D341Med (cell line): ENCODE measurements around the gene LOC128125822.
"Not testable (repeated sequence)": the region's sequence is repeated elsewhere in the genome, so short reads cannot be mapped to it uniquely, and the experiment has no call there.

Experiments
- DNase-seq: peaks from one replicate; pipeline ENCODE4 v3.0.0; 2012; ENCODE audit warnings: low spot score

The LOC128125822 gene

DNA sequence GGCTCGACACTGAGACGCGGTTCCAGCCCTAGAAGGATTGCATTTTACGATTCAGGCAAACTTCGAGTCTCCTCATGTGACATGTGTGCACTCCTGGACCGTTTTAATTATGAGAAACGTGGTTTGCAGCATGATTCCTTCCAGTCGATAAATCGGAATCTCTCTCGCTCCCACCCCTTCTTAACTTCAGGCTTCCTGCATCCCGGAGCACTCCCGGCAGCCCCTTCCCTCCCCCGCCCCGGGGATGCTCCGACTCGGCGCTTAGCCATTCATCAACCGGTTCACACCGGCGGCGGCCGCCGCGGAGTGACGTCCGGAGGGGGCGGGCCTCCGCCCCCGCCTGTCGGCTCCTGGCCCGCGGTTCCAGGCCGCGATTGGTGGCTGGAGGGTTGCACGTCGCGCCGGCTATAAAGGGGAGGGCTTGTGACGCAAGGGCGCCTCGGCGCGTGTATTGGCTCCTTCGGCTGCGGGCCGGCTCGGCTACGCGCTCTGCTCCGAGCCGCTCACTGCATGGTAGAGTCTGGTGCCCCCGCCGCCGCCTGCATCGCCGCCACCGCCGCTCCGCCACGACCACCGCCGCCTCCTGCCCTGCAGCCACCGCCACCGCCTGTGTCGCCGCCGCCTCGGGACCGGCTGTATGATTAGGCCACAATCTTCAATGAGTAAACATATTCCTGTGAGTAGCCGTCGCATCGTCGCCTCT is at the start of gene LOC128125822, which contains the start of gene PTP4A1:
TSS of gene LOC128125822 (plus strand) at position 437 of the 703 bp plus-strand sequence.
TSS of gene PTP4A1 (plus strand) at position 437 of the 703 bp plus-strand sequence. CDS start 4,401 bp downstream, outside the sequence.
- DNase-seq = peak; percentile 98

DNA sequence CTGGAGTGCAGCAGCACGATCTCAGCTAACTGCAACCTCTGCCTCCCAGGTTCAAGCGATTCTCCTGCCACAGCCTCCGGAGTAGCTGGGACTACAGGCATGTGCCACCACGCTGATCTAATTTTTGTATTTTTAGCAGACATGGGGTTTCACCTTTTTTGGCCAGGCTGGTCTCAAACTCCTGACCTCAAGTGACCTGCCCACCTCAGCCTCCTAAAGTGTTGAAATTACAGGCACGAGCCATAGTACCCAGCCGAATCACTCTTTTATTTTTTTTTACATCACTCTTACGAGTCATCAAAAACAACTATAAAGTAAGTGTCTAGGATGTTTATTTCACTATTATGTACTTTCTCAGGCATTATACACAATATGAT is 49.4 kb upstream of the LOC128125822 start:
- not testable (repeated sequence) for DNase-seq

DNA sequence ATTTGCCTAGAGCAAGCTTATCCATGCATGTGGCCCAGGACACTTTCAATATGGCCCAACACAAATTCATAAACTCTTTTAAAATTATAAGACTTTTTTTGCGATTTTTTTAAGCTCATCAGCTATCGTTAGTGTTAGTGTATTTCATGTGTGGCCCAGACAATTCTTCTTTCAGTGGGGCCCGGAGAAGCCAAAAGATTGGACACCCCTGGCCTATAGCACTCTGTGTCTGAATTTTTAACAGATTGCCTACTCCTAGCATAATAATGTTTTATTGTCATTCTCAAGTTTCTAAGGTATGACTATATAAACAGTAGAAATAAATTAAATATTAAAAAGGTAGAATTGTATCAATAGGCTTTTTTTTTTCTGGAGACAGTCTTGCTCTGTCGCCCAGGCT is 48.6 kb upstream of the LOC128125822 start:
- DNase-seq = no peak

DNA sequence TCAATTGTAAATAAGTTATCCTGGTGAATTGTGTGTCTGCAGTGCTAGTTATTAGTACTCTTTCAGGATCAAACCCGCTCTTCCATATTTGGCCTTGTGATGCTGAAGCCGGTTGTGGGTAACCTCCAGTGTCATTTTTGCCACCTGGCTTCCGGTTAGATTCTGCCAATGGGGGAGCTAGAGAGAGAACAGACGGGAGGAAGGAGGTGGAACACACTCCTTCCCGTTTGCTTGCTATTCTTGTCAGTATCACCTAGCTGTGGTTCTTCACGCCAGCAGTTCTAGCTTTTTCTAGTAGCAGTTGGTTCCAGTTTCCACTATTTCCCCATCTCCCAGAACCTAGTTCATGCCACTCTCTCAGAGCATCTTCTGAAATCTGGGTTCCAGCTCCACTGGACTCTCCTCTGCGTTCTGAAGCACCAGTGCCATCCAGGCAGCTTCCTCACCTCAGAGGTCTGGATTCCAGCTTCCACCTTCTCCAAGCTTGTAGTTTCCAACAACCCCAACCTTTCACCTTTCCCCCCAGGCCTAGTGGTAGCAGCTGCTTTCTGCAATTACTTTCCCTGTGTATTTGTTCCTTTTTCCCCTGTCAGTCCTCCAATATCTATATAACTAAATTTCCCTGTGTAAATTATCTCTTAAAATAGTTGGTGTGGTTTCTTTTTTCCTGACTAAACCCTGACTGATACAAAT is 46.9 kb upstream of the LOC128125822 start:
- no peak for DNase-seq

DNA sequence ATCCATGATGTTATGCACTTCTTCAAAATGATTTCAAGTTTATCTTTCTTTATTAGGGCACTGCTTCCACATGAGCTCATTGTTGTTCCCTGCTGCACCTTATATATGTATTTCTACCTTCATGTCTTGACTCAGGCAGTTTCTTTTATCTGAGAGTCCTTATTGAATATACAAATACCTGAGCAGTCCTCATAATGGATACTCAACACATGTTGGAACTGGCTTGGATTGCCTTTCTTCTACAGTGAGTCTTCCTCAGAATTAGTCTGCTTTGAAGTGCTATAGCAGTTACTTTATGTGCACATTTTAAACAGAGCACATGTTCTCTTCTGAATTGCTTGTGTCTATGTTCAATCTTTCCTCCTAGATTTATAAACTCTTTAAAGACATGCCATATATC is 45.3 kb upstream of the LOC128125822 start:
- DNase-seq = no peak

DNA sequence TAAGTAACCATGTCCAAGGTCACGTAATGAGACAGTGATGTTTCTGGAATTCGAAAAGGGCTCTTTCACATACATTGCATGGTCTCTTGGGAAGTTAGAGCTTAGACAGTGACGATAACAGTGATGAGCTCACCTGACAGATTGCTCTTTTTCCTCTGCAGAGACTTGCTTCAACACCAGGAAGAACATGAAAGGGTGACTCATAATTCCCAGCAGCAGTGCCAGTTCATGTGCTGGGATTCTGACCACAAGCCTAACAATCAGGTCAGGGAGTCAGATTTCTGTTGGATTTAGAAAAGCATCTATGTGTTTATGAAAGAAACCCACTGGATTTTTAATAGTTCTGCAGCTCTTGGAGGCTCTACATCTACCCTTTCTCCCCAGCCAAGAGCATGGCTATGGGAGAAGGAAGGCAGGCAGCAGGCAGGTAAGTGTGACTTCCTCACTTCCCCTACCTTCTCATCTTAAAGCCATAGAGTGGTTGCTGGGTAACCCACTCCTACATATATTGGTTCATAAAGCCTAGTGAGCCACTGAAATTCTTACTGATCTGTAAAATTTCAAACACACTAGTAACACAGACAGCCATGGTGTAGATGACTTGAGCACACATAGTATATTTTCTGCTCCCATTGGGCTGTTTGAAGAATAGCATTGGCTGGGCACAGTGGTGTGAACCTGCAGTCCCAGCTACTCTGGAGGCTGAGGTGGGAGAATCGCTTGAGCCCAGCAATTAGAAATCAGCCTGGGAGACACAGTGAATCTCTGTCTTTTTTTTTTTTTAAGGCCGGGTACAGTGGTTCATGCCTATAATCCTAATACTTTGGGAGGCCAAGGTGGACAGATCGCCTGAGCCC is 44.4 kb upstream of the LOC128125822 start:
- no peak for DNase-seq

DNA sequence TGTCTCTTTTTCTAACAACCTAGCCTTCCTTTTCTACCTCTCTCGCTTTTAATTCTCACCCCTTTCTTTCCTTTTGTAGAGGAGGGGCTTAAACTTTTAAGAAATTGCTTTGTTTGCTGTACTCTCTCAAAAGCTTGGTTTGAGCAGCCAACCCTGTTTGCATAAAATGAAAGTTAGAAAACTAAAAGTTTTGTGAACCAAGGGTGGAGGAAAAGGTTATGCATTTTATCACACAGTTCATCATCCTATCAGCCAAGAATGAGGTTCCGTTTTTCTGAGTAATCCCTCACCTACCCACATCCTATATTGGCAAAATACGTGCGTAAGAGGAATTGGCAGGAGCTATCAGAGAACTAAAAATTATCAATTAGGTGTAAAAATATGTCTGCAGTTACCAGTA is 42.8 kb upstream of the LOC128125822 start:
- DNase-seq = no peak

DNA sequence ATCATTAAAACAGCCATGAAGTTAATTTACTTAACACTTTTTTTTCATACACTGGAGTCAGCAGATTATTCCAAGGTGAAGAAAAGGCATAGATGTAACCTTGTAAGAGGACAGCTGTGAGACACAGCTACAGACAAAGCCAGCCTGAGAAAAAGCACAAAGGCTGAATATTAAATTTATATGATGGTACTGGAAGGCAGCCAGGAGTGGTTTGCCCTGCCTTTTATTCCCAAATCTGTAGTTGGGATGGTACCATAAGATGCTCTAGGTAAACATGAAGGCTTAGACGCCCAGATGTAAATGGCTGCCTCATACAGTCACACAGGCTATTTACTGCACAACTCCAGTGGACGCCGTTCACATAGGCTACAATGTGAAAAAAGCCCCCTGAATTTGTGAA is 42.1 kb upstream of the LOC128125822 start:
- no peak for DNase-seq

DNA sequence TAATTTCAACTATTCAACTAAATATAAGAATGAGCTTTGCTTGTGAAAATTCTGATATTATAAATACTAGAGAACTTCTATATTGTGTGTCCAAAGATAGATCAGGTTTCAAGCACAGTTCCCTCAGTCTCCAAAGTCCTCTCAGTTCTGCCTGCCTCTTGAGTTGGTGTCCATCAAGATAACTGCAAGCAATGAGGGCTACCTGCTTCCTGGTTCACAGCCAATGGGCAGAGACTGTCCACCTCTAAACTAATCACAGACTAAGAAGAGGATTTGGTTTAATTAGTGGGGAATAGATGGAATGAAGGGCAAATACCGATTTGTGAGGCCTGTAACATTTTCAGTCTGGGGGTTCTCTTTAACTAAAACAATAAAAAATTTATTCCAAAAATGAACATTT is 41.3 kb upstream of the LOC128125822 start:
- DNase-seq = no peak

DNA sequence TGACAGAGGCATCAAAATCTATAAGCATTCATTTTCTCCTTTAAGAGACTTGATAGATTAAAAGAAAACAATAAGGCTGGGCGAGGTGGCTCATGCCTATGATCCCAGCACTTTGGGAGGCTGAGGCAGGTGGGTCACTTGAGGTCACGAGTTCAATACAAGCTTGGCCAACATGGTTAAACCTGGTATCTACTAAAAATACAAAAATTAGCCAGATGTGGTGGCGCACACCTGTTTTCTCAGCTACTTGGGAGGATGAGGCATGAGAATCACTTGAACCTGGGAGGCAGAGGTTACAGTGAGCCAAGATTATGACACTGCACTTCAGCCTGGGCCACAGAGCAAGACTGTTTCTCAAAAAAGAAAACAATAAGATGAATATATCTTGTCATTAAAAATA is 39.3 kb upstream of the LOC128125822 start:
- no peak for DNase-seq

DNA sequence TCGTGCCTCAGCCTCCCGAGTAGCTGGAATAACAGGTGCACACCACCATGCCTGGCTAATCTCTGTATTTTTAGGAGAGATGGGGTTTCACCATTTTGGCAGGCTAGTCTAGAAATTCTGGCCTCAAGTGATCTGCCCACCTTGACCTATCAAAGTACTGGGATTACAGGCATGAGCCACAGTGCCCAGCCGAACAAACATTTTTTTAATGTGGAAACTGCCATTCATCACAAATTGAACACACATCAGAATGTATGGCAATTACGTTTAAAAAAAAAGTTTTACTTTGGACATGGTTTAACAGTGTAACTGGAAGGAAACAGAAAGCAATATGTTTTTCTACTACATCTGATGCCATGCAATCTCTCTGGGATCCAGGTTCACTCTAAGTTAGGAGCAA is 38.3 kb upstream of the LOC128125822 start:
- DNase-seq = no peak

DNA sequence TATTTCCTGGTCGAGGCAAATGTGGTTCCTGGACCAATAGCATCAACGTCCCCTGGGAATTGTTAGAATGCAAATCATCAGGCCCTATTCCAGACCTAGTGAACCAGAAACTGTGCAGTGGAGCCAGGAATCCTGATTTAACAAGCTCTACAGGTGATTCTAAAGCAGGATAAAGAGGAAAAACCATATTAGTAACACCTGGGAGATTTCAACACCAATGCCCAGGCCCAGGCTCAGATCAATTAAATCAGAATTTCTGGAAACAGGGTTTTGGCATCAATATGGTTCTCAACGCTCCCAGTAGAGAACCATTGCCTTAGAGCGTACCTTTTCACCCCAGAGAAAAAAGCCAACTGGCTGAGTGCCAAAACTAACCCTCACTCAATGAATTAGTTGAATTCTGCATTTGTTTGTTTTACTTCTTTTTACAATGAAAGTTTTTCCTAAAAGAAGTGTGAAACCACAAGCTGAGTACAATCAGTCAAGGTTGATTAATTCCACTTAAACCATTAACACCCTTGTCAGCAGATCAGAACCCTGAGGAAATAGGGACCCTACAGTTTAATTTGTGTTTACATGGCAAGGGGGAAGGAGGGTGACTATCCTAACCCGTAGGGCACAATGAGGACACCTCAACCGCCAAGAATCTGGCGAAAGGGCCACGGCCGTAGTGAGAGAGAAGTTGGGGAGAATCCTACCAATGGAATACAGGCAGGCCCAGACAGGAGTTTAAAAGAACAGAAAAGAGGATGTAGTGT is 34.9 kb upstream of the LOC128125822 start:
- no peak for DNase-seq

DNA sequence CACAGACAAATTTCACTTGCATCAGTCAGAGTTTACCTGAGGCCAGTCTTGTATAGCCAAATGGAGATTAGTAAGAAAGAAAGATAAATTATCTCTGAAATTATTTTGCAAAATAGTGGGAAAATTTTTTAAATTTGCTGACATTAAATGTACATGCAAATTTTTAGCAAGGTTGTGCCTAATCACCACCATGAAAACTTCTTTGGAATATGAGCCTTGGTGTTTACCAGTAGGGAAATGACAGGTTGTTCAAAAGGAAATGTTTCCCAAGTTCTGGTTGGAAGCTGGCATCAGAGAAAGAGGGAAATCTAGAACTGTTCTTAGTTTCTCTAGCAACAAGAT is 34.4 kb upstream of the LOC128125822 start:
- no peak for DNase-seq

DNA sequence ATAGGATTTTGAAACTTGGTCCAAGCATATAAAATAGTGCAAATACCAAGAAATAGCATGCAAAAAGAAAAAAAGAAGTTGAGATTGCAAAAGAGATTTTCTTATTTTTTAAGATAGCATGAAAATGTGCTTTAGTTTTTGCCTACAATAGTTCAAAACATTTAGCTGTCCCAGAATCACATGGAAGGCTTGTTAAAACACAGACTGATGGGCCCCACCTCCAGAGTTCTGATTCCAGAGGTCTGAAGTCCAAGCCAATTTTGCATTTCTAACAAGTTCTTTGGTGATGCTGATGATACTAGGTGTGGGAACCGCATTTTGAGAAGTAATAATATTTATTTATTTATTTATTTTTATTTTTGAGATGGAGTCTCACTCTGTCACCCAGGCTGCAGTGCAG is 33.7 kb upstream of the LOC128125822 start:
- no peak for DNase-seq

DNA sequence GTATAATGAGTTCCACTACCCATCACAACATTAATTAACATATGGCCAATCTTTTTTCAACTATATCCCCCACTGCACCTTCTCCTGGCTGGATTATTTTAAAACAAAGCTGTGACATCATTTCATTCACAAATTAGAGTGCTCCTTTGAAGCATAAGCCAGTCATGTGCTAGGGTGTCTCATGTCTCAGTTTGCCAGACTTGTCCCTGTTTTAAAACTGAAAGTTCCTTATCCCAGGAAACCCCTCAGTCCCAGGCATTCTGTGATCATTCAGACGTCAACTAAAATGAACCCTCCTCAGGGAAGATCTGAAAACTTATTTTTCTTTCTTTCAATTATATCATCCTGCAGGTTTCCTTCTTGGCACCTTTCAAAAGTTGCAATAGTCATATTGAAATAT is 29.3 kb upstream of the LOC128125822 start:
- DNase-seq = no peak

DNA sequence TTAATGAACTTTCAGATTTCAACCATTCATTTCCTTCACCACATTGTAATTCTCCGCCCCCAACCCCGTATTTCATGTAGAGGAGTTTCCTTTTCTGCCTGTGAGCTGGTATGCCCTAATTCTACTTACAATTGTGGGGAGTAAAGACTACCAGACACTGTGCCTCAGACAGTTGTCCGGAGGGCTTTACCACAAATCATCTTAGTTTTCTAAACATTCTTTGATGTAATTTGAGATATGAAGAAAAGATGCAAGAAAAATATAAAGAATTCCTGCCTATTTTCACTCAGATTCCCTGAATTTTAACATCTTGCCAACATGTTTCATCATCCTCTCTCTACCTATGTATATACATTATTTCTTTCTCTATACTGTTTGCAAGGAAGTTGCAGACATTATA is 28.3 kb upstream of the LOC128125822 start:
- DNase-seq = no peak

DNA sequence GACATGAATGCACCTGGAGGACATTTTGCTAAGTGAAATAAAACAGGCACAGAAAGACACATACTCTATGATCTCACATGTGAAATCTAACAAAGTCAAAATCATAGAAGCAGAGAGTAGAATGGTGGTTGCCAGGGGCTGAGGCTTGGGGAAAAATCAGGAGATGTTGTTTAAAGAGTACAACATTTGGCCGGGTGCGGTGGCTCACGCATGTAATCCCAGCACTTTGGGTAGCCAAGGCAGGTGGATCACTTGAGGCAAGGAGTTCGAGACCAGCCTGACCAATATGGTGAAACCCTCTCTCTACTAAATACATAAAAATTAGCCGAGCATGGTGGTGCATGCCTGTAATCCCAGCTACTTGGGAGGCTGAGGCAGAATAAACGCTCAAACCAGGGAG is 26.0 kb upstream of the LOC128125822 start:
- DNase-seq = no peak

DNA sequence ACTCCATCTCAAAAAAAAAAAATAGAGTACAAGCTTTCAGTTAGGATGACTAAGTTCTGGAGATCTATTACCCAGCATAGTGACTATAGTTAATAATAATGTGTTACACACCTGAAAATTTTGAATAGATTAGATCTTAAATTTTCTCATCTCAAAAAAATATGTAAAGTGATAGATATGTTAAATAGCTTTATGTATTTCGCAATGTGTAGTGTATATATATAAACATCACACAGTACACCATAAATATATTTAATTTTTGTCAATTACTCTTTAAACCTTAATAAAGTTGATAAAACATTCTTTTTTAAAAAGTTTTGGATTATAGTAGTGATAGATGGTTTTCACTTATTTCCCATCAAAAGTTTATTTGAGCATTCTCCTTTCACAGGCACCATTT is 25.6 kb upstream of the LOC128125822 start:
- no peak for DNase-seq

DNA sequence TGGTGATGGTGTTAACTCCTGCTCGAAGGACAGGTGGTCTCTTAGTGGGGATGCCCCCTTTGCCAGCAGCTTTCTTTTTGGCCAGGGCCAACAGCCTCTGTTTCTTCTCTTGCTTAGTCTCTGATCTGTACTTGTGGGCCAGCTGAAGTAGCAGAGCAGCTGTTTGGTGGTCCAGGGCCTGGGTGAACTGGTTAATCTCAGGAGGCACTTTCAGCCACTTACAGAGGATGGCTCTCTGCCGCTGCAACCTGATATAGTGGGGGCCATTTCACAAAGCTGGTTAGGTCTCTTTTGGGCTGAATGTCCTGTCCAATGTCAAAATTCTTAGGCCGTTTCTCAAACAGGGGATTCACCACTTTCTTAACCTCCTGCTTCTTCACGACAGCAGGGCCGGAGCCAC is 23.2 kb upstream of the LOC128125822 start:
- no peak for DNase-seq

DNA sequence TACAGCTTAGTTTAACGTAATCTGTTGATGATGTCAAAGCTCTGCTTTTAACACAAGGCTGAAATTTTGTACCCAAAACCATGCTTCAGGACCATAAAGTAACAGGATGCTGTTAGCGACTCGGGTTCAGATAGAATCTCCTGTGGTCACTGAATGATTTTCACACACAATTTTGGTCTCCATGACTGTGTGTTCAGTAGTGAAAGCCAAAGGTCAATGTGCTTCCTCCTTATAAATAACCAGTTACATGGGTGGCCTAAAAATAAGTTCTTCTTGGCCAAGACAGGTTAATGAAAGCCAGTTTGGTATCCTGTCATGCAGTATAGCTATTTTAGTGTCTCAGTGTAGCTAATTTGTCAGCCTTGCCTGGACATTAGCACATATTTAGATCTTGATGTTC is 19.1 kb upstream of the LOC128125822 start:
- DNase-seq = no peak

DNA sequence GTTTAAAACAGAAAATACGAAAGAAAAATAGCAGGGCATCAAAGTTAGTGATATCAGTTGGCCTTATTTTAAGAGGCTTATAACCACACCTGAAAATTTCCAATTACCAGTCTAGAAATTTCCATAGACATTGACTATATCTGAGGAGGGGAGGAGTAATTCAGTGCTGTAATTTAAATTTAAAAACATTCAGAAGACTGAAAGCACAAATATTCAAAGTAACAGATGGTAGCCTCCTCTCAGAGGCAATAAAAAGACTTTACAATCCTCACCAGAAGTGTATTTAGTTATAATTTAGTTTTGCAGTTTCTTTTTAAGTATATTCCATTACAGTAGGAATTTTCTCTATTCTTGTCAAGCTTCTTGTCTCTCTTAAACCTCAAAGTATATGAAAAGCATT is 18.4 kb upstream of the LOC128125822 start:
- no peak for DNase-seq

DNA sequence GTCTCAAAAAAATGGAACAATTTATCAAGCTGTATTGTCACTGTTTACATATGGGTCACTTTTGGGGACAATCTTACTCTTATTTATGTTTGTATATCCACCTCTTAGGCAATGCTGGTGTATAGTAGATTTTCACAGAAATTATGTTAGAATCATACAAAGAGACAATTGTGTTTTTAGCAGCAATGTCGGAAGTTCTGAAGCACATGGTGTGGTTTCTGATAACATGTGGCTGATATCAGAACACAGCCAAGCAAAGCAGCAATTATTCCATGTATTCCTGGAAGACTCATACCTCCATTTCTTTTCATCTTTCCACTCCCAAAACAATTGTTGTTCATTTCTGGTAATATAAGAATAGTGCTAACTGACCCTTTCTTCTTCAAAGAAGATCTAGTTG is 17.5 kb upstream of the LOC128125822 start:
- no peak for DNase-seq
